ENCODE results near the gene SLC17A5.
A peak's percentile ranks its signal among the peaks of the same experiment; 100 is the strongest.
"Not testable (repeated sequence)": the region's sequence is repeated elsewhere in the genome, so short reads cannot be mapped to it uniquely, and the experiment has no call there.

SLC17A5 gene

DNA sequence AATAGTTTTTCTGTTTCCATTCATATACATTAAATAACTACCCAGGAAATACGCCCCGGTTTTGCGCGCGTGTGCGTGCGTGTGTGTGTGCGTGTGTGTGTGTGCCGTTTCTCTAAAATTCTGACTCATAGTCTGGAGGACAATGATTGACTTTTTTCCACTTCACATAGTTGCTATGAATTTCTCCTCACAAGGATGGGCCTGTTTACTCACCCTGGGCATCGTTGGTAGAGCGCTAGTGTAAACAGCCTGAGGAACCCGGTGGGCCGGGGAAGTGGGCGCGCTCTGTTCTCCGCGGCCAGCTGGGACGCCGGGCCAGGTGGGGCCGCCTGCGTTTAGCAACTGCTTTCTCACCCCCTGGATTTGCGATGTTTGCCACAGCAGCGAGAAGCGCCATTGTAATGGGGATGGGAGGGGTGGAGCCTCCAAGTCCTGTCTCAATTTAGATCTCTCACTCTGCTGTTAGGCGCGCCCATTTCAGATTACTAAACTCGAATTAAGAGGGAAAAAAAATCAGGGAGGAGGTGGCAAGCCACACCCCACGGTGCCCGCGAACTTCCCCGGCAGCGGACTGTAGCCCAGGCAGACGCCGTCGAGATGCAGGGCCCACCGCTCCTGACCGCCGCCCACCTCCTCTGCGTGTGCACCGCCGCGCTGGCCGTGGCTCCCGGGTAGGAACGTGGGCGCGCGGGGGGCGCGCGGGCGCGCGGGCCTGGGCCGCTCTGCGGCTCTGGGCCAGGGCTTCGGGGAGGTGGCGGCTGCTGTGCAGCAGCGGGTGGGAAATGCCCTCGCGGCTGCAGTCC, 42.0 kb upstream of the SLC17A5 start, which contains the start of gene CD109:
Gene CD109, plus strand, starts transcription at position 585 of the 803 bp plus-strand sequence. Its CDS starts 13 bp downstream, at position 598.
- H3K27me3 ChIP-seq (ENCODE audit: insufficient read depth, low read depth, severe bottlenecking) = no peaks in the 10 kb centered on the region
- peak within 1 kb of the TSS; percentile 62 for H3K27ac ChIP-seq
- no peaks in the 10 kb centered on the region for H3K36me3 ChIP-seq
- H3K4me3 ChIP-seq (ENCODE audit: low read depth, low read length) = peak within 1 kb of the TSS; percentile 68
- peak; percentile 56 for DNase-seq
- H3K9me3 ChIP-seq (ENCODE audit: severe bottlenecking) = no peaks in the 10 kb centered on the region
- TF ChIP-seq, protein P1, sequence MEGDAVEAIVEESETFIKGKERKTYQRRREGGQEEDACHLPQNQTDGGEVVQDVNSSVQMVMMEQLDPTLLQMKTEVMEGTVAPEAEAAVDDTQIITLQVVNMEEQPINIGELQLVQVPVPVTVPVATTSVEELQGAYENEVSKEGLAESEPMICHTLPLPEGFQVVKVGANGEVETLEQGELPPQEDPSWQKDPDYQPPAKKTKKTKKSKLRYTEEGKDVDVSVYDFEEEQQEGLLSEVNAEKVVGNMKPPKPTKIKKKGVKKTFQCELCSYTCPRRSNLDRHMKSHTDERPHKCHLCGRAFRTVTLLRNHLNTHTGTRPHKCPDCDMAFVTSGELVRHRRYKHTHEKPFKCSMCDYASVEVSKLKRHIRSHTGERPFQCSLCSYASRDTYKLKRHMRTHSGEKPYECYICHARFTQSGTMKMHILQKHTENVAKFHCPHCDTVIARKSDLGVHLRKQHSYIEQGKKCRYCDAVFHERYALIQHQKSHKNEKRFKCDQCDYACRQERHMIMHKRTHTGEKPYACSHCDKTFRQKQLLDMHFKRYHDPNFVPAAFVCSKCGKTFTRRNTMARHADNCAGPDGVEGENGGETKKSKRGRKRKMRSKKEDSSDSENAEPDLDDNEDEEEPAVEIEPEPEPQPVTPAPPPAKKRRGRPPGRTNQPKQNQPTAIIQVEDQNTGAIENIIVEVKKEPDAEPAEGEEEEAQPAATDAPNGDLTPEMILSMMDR (IDR thresholded peaks at IDR 0.05; ENCODE audit: low read depth, low read length) = no peak

DNA sequence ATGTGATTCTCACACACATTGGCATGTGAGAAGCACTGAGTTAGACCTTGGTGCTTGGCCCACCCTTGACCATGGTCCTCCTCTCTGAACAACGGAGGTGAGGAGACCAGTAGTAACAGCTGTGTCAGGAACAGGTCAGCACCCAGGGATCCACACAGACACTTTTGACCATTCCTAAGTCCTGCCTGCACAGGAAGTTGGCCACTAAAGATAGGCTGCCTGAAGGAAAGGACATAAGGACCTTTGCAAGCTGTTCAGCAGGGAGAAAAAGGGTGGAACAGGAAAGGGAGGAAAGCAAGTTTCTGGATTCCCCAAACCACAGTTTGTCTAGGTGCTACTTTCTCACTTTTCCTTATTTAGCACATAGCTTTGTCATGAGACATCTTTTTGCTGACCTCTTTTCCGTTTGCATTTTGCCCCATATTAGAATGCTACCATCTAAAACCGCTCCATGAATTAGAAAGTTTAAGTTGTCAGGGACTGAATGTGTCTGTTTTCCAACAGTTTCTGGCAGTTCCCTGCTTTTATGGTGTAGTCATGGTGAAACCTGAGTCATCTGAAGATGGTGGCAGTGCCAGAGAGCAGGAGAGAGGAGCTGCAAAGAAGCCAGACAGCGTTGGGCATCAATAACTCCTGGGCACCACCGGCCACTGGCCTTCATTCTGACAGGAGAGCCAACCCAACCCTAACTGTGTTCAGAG, 41.1 kb upstream of the SLC17A5 start:
- Histone ChIP-seq H3K36me3 (no peaks in the 10 kb centered on the region), H3K9me3 (ENCODE audit: severe bottlenecking) (no peaks in the 10 kb centered on the region), H3K4me3 (ENCODE audit: low read depth, low read length) (no peak overlapping the region), H3K27ac (no peak overlapping the region), H3K27me3 (ENCODE audit: insufficient read depth, low read depth, severe bottlenecking) (no peaks in the 10 kb centered on the region)
- TF ChIP-seq, protein P1 (IDR thresholded peaks at IDR 0.05; ENCODE audit: low read depth, low read length) = no peak
- no peak for DNase-seq

DNA sequence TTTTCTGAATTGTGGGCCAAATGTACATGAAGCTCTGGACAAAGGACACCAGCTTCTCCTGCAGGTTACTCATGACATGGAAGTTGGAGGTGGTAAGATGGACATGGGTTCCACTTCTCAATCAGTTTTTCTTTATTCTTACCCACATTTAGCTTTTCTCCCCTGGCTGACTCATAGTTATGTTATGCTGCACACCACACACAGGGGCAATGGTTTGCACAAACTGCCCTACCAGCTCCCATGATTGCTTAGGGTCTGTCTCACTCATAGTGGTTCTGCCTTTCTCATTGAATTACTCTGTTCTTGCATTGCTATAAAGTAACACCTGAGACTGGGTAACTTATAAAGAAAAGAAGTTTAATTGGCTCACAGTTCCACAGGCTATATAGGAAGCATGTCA, 37.7 kb upstream of the SLC17A5 start:
- Histone ChIP-seq H3K4me3 (ENCODE audit: low read depth, low read length) (no peak overlapping the region), H3K36me3 (no peaks in the 10 kb centered on the region), H3K27ac (no peak overlapping the region), H3K27me3 (ENCODE audit: insufficient read depth, low read depth, severe bottlenecking) (no peaks in the 10 kb centered on the region), H3K9me3 (ENCODE audit: severe bottlenecking) (no peaks in the 10 kb centered on the region)
- TF ChIP-seq, protein P1 (IDR thresholded peaks at IDR 0.05; ENCODE audit: low read depth, low read length) = no peak
- no peak for DNase-seq

DNA sequence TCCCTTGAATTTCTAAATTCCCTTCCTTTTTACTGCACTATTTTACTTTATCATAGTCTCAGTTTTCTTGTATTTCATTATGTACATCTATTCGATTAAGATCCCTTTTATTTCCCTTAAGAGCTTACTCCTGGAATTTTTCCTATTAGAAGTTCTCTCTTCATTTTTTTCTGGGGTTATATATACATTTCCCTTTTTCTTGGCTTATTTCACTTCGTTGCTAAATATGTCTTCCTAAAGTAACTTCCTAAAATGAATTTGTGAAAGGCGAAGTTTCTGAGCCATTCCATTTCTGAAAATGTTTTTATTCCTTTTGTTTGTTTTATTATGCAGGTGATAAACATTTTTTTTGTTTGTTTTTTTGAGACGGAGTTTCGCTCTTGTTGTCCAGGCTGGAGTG, 36.3 kb upstream of the SLC17A5 start:
- TF ChIP-seq, protein P1 (IDR thresholded peaks at IDR 0.05; ENCODE audit: low read depth, low read length) = no peak
- no peaks in the 10 kb centered on the region for H3K9me3 ChIP-seq (ENCODE audit: severe bottlenecking)
- no peaks in the 10 kb centered on the region for H3K36me3 ChIP-seq
- DNase-seq = no peak
- H3K27me3 ChIP-seq (ENCODE audit: insufficient read depth, low read depth, severe bottlenecking) = no peaks in the 10 kb centered on the region
- no peak overlapping the region for H3K27ac ChIP-seq
- no peak overlapping the region for H3K4me3 ChIP-seq (ENCODE audit: low read depth, low read length)

DNA sequence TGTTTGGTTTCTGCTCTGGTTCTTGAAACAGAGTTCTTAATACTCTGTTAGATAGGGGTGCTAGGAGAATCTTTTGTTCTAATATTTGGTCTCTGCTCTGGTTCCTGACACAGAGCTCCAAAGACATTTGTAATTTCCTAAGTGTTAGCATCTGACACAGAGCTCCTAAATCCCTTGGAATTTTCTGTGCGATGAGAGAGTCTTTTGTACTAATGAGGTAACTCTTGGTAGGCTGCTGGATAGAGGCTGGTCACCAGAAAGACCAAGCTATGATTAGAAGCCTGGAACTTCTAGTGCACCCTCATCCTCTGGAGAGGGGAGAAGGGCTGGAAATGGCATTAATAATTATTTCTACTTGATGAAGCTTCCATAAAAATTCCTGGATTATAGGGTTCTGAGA, 34.6 kb upstream of the SLC17A5 start:
- Histone ChIP-seq H3K36me3 (no peaks in the 10 kb centered on the region), H3K27me3 (ENCODE audit: insufficient read depth, low read depth, severe bottlenecking) (no peaks in the 10 kb centered on the region), H3K4me3 (ENCODE audit: low read depth, low read length) (no peak overlapping the region), H3K9me3 (ENCODE audit: severe bottlenecking) (no peaks in the 10 kb centered on the region), H3K27ac (no peak overlapping the region)
- TF ChIP-seq, protein P1 (IDR thresholded peaks at IDR 0.05; ENCODE audit: low read depth, low read length) = no peak
- DNase-seq = no peak

DNA sequence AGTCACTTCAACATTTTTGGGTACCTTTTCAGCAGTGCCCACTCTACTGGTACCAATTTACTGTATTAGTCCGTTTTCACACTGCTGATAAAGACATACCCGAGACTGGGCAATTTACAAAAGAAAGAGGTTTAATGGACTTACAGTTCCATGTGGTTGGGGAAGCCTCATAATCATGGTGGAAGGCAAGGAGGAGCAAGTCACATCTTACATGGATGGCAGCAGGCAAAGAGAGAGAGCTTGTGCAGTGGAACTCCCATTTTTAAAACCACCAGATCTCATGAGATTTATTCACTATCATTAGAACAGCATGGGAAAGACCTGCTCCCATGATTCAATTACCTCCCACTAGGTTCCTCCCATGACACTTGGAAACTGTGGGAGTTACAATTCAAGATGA, 29.8 kb upstream of the SLC17A5 start:
- not testable (repeated sequence) for H3K4me3 ChIP-seq (ENCODE audit: low read depth, low read length); DNase-seq; H3K27ac ChIP-seq; H3K27me3 ChIP-seq (ENCODE audit: insufficient read depth, low read depth, severe bottlenecking); H3K9me3 ChIP-seq (ENCODE audit: severe bottlenecking); H3K36me3 ChIP-seq

Measured in WERI-Rb-1 (cell line).